Measurements from ENCODE around the gene ZBTB43. TPM values are rescaled to one million over a fixed set of nuclear protein-coding genes. Genes with fewer than 3 reads are reported as not detected.
A peak's percentile ranks its signal among the peaks of the same experiment; 100 is the strongest.
"Not testable (repeated sequence)": the region's sequence is repeated elsewhere in the genome, so short reads cannot be mapped to it uniquely, and the experiment has no call there.

ZBTB43 gene
- total RNA-seq, 1 donor from 2014 or later: 17.7 TPM

DNA sequence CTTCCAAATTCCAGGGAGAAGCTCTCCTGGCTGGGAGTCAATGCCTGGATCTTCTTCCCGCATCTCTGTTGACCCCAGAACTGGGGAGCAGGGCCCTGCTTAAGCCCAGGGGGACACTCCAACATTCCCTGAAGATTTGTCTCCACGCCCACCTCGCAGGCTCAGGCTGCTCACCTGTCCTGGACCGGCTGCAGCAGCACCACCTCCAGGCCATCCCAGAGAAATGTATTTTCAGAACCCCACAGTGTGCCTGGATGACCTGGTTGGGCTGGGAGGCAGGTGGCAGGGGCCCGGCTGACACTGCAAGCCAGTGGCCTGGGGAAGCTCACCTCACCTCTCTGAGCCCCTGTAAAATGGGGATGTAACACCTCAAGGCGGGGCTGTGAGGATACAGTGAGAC is 27.1 kb upstream of the ZBTB43 start:
- Mint-ChIP-seq H3K27ac (ENCODE audit: unreplicated experiment) (no peak overlapping the region), H3K4me3 (ENCODE audit: unreplicated experiment) (no peak overlapping the region), H3K27me3 (ENCODE audit: low read depth) (peaks cover 33% of the 10 kb centered on the region), H3K36me3 (ENCODE audit: low read depth) (no peaks in the 10 kb centered on the region), H3K4me1 (ENCODE audit: low read depth) (peaks cover 4% of the 10 kb centered on the region), H3K9me3 (ENCODE audit: low read depth) (no peaks in the 10 kb centered on the region)
- TF ChIP-seq, protein P1, sequence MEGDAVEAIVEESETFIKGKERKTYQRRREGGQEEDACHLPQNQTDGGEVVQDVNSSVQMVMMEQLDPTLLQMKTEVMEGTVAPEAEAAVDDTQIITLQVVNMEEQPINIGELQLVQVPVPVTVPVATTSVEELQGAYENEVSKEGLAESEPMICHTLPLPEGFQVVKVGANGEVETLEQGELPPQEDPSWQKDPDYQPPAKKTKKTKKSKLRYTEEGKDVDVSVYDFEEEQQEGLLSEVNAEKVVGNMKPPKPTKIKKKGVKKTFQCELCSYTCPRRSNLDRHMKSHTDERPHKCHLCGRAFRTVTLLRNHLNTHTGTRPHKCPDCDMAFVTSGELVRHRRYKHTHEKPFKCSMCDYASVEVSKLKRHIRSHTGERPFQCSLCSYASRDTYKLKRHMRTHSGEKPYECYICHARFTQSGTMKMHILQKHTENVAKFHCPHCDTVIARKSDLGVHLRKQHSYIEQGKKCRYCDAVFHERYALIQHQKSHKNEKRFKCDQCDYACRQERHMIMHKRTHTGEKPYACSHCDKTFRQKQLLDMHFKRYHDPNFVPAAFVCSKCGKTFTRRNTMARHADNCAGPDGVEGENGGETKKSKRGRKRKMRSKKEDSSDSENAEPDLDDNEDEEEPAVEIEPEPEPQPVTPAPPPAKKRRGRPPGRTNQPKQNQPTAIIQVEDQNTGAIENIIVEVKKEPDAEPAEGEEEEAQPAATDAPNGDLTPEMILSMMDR (IDR thresholded peaks at IDR 0.05): peak; percentile 30
- no peak for DNase-seq (ENCODE audit: low spot score)

DNA sequence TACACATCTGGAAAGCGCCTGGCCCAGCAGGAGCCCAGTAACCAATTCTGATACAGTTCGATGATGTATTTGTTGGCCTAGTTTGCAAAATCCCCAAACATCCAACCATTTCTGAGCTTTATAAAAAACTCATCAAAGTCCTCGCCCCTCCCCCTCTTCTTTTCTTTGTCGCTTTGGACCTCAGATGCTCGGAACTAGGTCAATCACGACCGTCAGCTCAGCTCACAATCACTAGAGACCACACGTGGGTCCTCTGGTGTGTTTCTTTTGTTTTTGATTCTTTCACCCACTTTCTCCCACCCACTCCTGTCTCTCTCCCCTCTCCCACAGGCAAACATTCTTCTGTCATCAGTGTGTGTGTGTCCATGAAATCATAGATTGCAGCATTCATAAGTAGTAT is 26.7 kb upstream of the ZBTB43 start:
- no peaks in the 10 kb centered on the region for H3K36me3 Mint-ChIP-seq (ENCODE audit: low read depth)
- H3K27me3 Mint-ChIP-seq (ENCODE audit: low read depth): peaks cover 36% of the 10 kb centered on the region
- H3K27ac Mint-ChIP-seq (ENCODE audit: unreplicated experiment): no peak overlapping the region
- H3K4me3 Mint-ChIP-seq (ENCODE audit: unreplicated experiment): no peak overlapping the region
- H3K4me1 Mint-ChIP-seq (ENCODE audit: low read depth): peaks cover 4% of the 10 kb centered on the region
- no peak for DNase-seq (ENCODE audit: low spot score)
- H3K9me3 Mint-ChIP-seq (ENCODE audit: low read depth): no peaks in the 10 kb centered on the region
- TF ChIP-seq, protein P1 (IDR thresholded peaks at IDR 0.05): no peak

DNA sequence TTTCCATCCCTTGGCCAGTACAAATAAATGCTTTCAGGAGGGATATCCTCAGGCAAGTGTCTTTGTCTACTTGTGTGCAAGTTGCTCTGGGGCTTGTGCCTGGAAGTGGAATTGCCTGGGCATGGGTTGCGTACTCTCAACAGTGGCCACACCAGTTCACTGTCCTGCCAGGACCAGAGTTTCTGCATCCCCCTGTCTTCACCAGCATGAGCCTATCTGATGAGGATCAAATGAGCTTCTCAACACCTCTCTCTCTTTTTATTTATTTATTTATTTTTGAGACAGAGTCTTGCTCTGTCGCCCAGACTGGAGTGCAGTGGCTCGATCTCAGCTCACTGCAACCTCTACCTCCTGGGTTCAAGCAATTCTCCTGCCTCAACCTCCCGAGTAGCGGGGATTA is 26.1 kb upstream of the ZBTB43 start:
- not testable (repeated sequence) for H3K9me3 Mint-ChIP-seq (ENCODE audit: low read depth); DNase-seq (ENCODE audit: low spot score); H3K4me3 Mint-ChIP-seq (ENCODE audit: unreplicated experiment); H3K36me3 Mint-ChIP-seq (ENCODE audit: low read depth); H3K4me1 Mint-ChIP-seq (ENCODE audit: low read depth); H3K27ac Mint-ChIP-seq (ENCODE audit: unreplicated experiment)
- peaks cover 34% of the 10 kb centered on the region for H3K27me3 Mint-ChIP-seq (ENCODE audit: low read depth)

DNA sequence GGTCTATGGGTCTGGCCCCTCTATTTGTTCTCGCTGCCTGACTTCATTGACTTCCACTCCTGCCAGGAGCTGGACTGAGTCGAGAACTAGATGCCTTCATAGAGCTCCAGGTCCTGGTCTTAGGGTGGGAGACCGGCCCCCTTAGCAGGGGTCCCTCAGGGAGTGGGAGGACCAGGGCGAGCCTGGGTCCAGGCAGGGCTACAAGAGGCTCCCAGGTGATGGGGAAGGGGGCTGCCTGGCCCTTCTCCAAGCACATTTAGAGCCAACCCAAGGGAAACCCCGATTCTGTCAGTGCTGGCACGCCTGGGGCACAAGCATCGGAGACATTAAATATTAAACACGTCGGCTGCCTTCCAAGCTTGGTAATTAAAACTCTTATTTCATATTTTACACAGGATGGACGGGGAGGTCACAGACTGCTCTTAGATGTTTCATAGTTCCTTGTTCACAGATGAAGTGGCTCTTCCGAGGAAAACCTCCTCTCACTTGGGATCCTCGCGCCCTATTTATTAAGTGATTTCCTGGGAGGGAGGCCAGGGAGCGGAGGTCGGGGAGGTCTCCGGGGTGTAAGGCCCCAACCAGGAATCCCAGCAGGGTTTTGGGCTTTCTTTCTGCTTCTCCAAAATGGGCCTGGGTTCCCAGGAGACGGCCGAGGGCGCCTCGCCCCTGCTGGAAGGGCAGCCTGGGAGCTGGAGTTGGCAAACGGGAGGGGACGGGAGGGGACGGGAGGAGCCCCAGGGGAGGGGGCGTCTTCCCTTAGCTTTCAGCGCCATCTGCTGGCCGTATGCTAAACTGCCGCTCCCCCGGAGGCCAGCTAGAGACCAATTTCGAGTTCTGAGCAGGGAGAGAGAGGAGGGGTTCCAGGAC is 23.4 kb upstream of the ZBTB43 start:
- Mint-ChIP-seq H3K4me1 (ENCODE audit: low read depth) (peaks cover 4% of the 10 kb centered on the region), H3K9me3 (ENCODE audit: low read depth) (no peaks in the 10 kb centered on the region), H3K4me3 (ENCODE audit: unreplicated experiment) (no peak overlapping the region), H3K36me3 (ENCODE audit: low read depth) (no peaks in the 10 kb centered on the region), H3K27ac (ENCODE audit: unreplicated experiment) (no peak overlapping the region), H3K27me3 (ENCODE audit: low read depth) (peaks cover 21% of the 10 kb centered on the region)
- DNase-seq (ENCODE audit: low spot score): no peak
- TF ChIP-seq, protein P1 (IDR thresholded peaks at IDR 0.05): peak; percentile 99

DNA sequence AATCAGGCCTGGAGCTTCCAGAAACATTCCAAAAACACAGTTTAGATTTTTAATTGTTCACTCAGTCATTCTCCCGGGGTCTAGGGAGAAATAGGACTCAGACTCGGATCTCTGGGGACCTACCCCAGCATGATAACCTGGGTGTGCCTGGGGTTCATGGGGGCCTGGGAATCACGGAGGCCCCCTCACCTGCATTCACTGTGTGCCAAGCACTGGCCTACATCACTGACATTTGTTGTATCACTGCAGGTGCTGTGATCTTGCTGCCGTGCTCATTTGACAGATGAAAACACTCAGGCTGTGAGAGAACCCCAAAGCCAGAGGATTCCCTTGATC is 22.8 kb upstream of the ZBTB43 start:
- Mint-ChIP-seq H3K27me3 (ENCODE audit: low read depth) (peaks cover 25% of the 10 kb centered on the region), H3K27ac (ENCODE audit: unreplicated experiment) (no peak overlapping the region), H3K4me3 (ENCODE audit: unreplicated experiment) (no peak overlapping the region), H3K9me3 (ENCODE audit: low read depth) (no peaks in the 10 kb centered on the region), H3K4me1 (ENCODE audit: low read depth) (peaks cover 4% of the 10 kb centered on the region), H3K36me3 (ENCODE audit: low read depth) (no peaks in the 10 kb centered on the region)
- no peak for DNase-seq (ENCODE audit: low spot score)
- TF ChIP-seq, protein P1 (IDR thresholded peaks at IDR 0.05): peak; percentile 62

DNA sequence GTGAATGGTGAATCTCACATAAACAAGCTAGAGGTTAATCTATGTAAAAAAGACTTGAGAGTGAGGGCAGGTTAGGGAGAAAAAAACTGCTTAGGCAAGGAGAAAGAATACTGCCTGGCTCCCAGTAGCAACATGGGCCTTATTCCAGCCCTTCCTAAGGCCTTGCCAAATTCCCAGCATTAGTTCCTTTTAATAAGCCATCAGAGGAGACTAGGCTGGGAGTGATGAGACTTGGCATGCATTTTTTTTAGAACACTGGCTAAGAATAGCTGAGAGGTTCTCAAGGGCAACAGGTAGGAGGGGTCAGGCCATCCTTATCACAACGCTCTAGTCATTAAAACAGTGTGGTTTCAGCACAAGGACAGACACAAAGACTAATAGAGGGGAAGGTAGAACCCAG is 20.9 kb upstream of the ZBTB43 start:
- Mint-ChIP-seq H3K4me1 (ENCODE audit: low read depth) (peaks cover 19% of the 10 kb centered on the region), H3K27me3 (ENCODE audit: low read depth) (peaks cover 21% of the 10 kb centered on the region), H3K4me3 (ENCODE audit: unreplicated experiment) (no peak overlapping the region), H3K27ac (ENCODE audit: unreplicated experiment) (no peak overlapping the region), H3K36me3 (ENCODE audit: low read depth) (no peaks in the 10 kb centered on the region), H3K9me3 (ENCODE audit: low read depth) (no peaks in the 10 kb centered on the region)
- TF ChIP-seq, protein P1 (IDR thresholded peaks at IDR 0.05): no peak
- DNase-seq (ENCODE audit: low spot score): no peak
